B cell (primary cell): ENCODE data around the gene DRAXIN. TPM values are rescaled to one million over a fixed set of nuclear protein-coding genes. Genes with fewer than 3 reads are reported as not detected.

ENCODE experiments used
- ATAC-seq: fragments of 200-7000 bp; cut with Tn5 transposase; one replicate; pipeline ENCODE4 v1.10.0; 2021; ENCODE audit warnings: low read depth, mild to moderate bottlenecking, moderate number of reproducible peaks, moderate library complexity
- CTCF ChIA-PET: fragments of 350-600 bp; sonication (Branson Sonifier 250); formaldehyde crosslinking; loops from one replicate; lab custom pipeline; 2021; ENCODE audit warnings: antibody characterized with exemption, inconsistent platforms; lab: Charles Lee
- POLR2A ChIA-PET: fragments of 350-600 bp; sonication (Branson Sonifier 250); formaldehyde crosslinking; loops from one replicate; lab custom pipeline; 2021; ENCODE audit warnings: antibody characterized with exemption; lab: Charles Lee
- DNase-seq: peaks from one replicate; pipeline ENCODE4 v3.0.0; 2013
- H2AFZ ChIP-seq: 2 replicates; pipeline ENCODE4 v1.6.1; 2012; ENCODE audit warnings: mild to moderate bottlenecking, low read depth, low read length; ENCODE audit not compliant: insufficient read depth, poor library complexity, severe bottlenecking
- H3K27ac ChIP-seq, 2 donors: 1 replicate in 1 of 2; 2 replicates in 1 of 2; pipeline ENCODE4 v1.5.1; 2012 to 2013; ENCODE audit warnings: low read length in 2 of 2, mild to moderate bottlenecking in 2 of 2, moderate library complexity in 1 of 2
- H3K27me3 ChIP-seq, 4 experiments: fragments of 200-600 bp in 1 of 4; sonication (generic) in 1 of 4; replicated peaks in 1 of 4; 1 replicate in 2 of 4; 2 replicates in 2 of 4; pipeline versions ENCODE4 v1.6.1 to v1.7.0; 2013 to 2016; ENCODE audit warnings: low read length in 3 of 4, mild to moderate bottlenecking in 2 of 4, mixed read lengths in 1 of 4, moderate library complexity in 1 of 4; ENCODE audit not compliant: insufficient read depth in 4 of 4, control insufficient read depth in 3 of 4; ENCODE audit errors: control extremely low read depth in 1 of 4
- H3K36me3 ChIP-seq, 2 experiments: replicated peaks in 1 of 2; 1 replicate in 1 of 2; 2 replicates in 1 of 2; pipeline versions ENCODE4 v1.6.1 to v1.7.1; 2013; ENCODE audit warnings: low read length in 1 of 2; ENCODE audit not compliant: insufficient read depth in 2 of 2, control insufficient read depth in 1 of 2; ENCODE audit errors: control extremely low read depth in 1 of 2, extremely low read depth in 1 of 2
- H3K4me1 ChIP-seq, 2 donors: fragments of 200-600 bp in 1 of 2; sonication (generic) in 1 of 2; 1 replicate in 1 of 2; 2 replicates in 1 of 2; pipeline versions ENCODE4 v1.5.1 to v1.6.1; 2013 to 2017; ENCODE audit warnings: low read length in 2 of 2; ENCODE audit not compliant: control insufficient read depth in 2 of 2, insufficient read depth in 2 of 2
- H3K4me2 ChIP-seq: replicated peaks from 2 replicates; pipeline ENCODE3; 2012; ENCODE audit warnings: mild to moderate bottlenecking, low read depth, low read length; ENCODE audit not compliant: poor library complexity, severe bottlenecking
- H3K4me3 ChIP-seq, 5 experiments: fragments of 200-600 bp in 1 of 5; sonication (generic) in 1 of 5; 1 replicate in 3 of 5; 2 replicates in 2 of 5; pipeline versions ENCODE4 v1.5.1 to v1.7.0; 2011 to 2016; ENCODE audit warnings: low read length in 4 of 5, mild to moderate bottlenecking in 4 of 5, low read depth in 2 of 5, control low read depth in 1 of 5, moderate library complexity in 1 of 5; ENCODE audit not compliant: insufficient read depth in 1 of 5; ENCODE audit errors: control extremely low read depth in 1 of 5, extremely low read depth in 1 of 5
- H3K79me2 ChIP-seq: fragments of 200-600 bp; sonication (generic); one replicate; pipeline ENCODE4 v1.6.0; 2016; ENCODE audit warnings: low read length; ENCODE audit not compliant: control insufficient read depth, insufficient read depth
- H3K9ac ChIP-seq: fragments of 200-600 bp; sonication (generic); 2 replicates; pipeline ENCODE4 v1.6.1; 2017; ENCODE audit warnings: mild to moderate bottlenecking, low read length, moderate library complexity
- H3K9me3 ChIP-seq, 3 donors: one replicate each; pipeline versions ENCODE4 v1.6.1 to v1.7.1; 2013; ENCODE audit warnings: low read length in 2 of 3; ENCODE audit not compliant: control insufficient read depth in 2 of 3, insufficient read depth in 1 of 3; ENCODE audit errors: control extremely low read depth in 1 of 3
- H4K20me1 ChIP-seq: 2 replicates; pipeline ENCODE4 v1.6.0; 2012; ENCODE audit warnings: mild to moderate bottlenecking, low read length; ENCODE audit not compliant: insufficient read depth, control insufficient read depth, poor library complexity, severe bottlenecking
- H3K27ac Mint-ChIP-seq: one replicate; pipeline ENCODE4 v1.8.0; 2021; ENCODE audit warnings: mixed read lengths
- H3K27me3 Mint-ChIP-seq: one replicate; pipeline ENCODE4 v1.8.0; 2021; ENCODE audit warnings: mixed read lengths
- H3K4me1 Mint-ChIP-seq: one replicate; pipeline ENCODE4 v1.8.0; 2021; ENCODE audit warnings: mixed read lengths
- H3K4me3 Mint-ChIP-seq: one replicate; pipeline ENCODE4 v1.8.0; 2021; ENCODE audit warnings: mixed read lengths
- H3K9me3 Mint-ChIP-seq: one replicate; pipeline ENCODE4 v1.8.0; 2022; ENCODE audit warnings: mixed read lengths; ENCODE audit not compliant: insufficient read depth
- CTCF ChIP-seq: fragments of 200-600 bp; IDR thresholded peaks from one replicate; pipeline ENCODE4 v1.8.0; 2022; ENCODE audit warnings: antibody characterized with exemption, mild to moderate bottlenecking
- EZH2 ChIP-seq: IDR thresholded peaks from 2 replicates; pipeline ENCODE4 v1.6.1; 2012; ENCODE audit warnings: borderline replicate concordance, low read depth, mild to moderate bottlenecking, moderate library complexity, low read length; ENCODE audit not compliant: insufficient read depth, poor library complexity, severe bottlenecking
- WGBS: methylation state at CpG from one replicate; pipeline ENCODE4 v1.1.5; 2013; ENCODE audit warnings: missing lambda C conversion rate; ENCODE audit not compliant: insufficient coverage; 5-methylcytosine and 5-hydroxymethylcytosine counted together
- intact Hi-C: fragments of 100-400 bp; cut with micrococcal nuclease; formaldehyde crosslinking; loops from one replicate; pipeline ENCODE4 v1.10.0; 2022
- polyA plus RNA-seq: library from polyadenylated mRNA; depleted of rRNA; stranded (reverse); fragments of >200 nt; gene quantifications from 2 replicates; pipeline ENCODE4 v1.2.3, GENCODE V29; 2012
- total RNA-seq, 2 donors: library from RNA; stranded (reverse); fragments of 120-200 nt in 1 of 2; gene quantifications; 1 replicate in 1 of 2; 2 replicates in 1 of 2; pipeline versions ENCODE4 v1.2.3 to v1.2.4, GENCODE V29; 2013 to 2022

Gene DRAXIN
- total and polyA plus RNA-seq, 2 donors (not counting 1 experiment from before 2014, with no cell fraction given), result 0.21 to 0.30 TPM

- H3K9me3 ChIP-seq, result no peaks in the 10 kb centered on the region
- intact Hi-C loops, result no loop called here
- H3K9ac ChIP-seq, result no peak overlapping the region
These were observed 55.4 kb downstream of the DRAXIN start for GRCh38 chr1:11746795-11747487.

More at GRCh38 chr1:11746795-11747487, 55.4 kb downstream of the DRAXIN start:
- H4K20me1 ChIP-seq, result peaks cover 12% of the 10 kb centered on the region
- H3K4me1 Mint-ChIP-seq, result peaks cover 8% of the 10 kb centered on the region
- H3K4me2 ChIP-seq, result no peak overlapping the region
- POLR2A ChIA-PET, result no interaction called here
- H3K9me3 Mint-ChIP-seq, result no peaks in the 10 kb centered on the region
- no peak overlapping the region for H2AFZ ChIP-seq
- 93% methylated on average over 19 of the region's 20 CpGs for WGBS
- H3K27me3 ChIP-seq, result no peaks in the 10 kb centered on the region
- ATAC-seq (no peak), DNase-seq (no peak)
- no peak overlapping the region for H3K27ac ChIP-seq
- H3K36me3 ChIP-seq, result peaks cover 0 to 27% of the 10 kb centered on the region in 2 experiments
- CTCF ChIA-PET, result no interaction called here
- TF ChIP-seq CTCF (no peak), EZH2 (no peak)
- no peak overlapping the region for H3K27ac Mint-ChIP-seq
- H3K27me3 Mint-ChIP-seq, result no peaks in the 10 kb centered on the region
- H3K4me3 Mint-ChIP-seq, result no peak overlapping the region
- peaks cover 20% of the 10 kb centered on the region for H3K79me2 ChIP-seq
- H3K4me3 ChIP-seq, result no peak overlapping the region
- peaks cover 0 to 4% of the 10 kb centered on the region in 2 donors for H3K4me1 ChIP-seq
